H9 (cell line): Measurements from ENCODE around the gene TCEAL1. TPM values are rescaled to one million over a fixed set of nuclear protein-coding genes. Genes with fewer than 3 reads are reported as not detected.
A peak's percentile ranks its signal among the peaks of the same experiment; 100 is the strongest.

Source experiments
- DNase-seq: peaks from one replicate; pipeline ENCODE4 v3.0.0-alpha.2; 2017
- H2AFZ ChIP-seq: one replicate; pipeline ENCODE4 v1.6.1; 2013; ENCODE audit warnings: mild to moderate bottlenecking, low read length, control low read depth, moderate library complexity
- H2AK5ac ChIP-seq: 2 replicates; pipeline ENCODE4 v1.6.1; 2013; ENCODE audit warnings: low read length, control low read depth, mixed read lengths; ENCODE audit not compliant: insufficient read length
- H2BK120ac ChIP-seq: one replicate; pipeline ENCODE4 v1.6.1; 2013; ENCODE audit warnings: low read depth, mild to moderate bottlenecking, low read length, control low read depth, inconsistent platforms; ENCODE audit not compliant: poor library complexity, severe bottlenecking
- H2BK12ac ChIP-seq: 2 replicates; pipeline ENCODE4 v1.6.1; 2013; ENCODE audit warnings: low read length, control low read depth, mixed read lengths, low read depth; ENCODE audit not compliant: insufficient read length
- H2BK15ac ChIP-seq: 2 replicates; pipeline ENCODE4 v1.6.1; 2013; ENCODE audit warnings: low read depth, low read length, control low read depth
- H2BK20ac ChIP-seq: one replicate; pipeline ENCODE4 v1.6.1; 2013; ENCODE audit warnings: low read depth, mild to moderate bottlenecking, low read length, control low read depth, inconsistent platforms; ENCODE audit not compliant: poor library complexity, severe bottlenecking
- H2BK5ac ChIP-seq: 2 replicates; pipeline ENCODE4 v1.6.1; 2013; ENCODE audit warnings: low read length, control low read depth, mixed read lengths; ENCODE audit not compliant: insufficient read length
- H3K14ac ChIP-seq: 2 replicates; pipeline ENCODE4 v1.6.1; 2013; ENCODE audit warnings: low read length, control low read depth; ENCODE audit not compliant: insufficient read depth
- H3K18ac ChIP-seq: 2 replicates; pipeline ENCODE4 v1.6.1; 2013; ENCODE audit warnings: low read depth, mild to moderate bottlenecking, mixed read lengths, low read length, control low read depth; ENCODE audit not compliant: insufficient read length
- H3K23ac ChIP-seq: 2 replicates; pipeline ENCODE4 v1.6.1; 2013; ENCODE audit warnings: low read length, control low read depth, mixed read lengths, low read depth; ENCODE audit not compliant: insufficient read length
- H3K23me2 ChIP-seq: 2 replicates; pipeline ENCODE4 v1.6.1; 2013; ENCODE audit warnings: low read depth, mild to moderate bottlenecking, mixed read lengths, low read length, control low read depth; ENCODE audit not compliant: insufficient read length, poor library complexity, severe bottlenecking
- H3K27ac ChIP-seq: 2 replicates; pipeline ENCODE4 v1.5.1; 2013; ENCODE audit warnings: low read length, control low read depth, mixed read lengths, low read depth; ENCODE audit not compliant: insufficient read length
- H3K27me3 ChIP-seq: 2 replicates; pipeline ENCODE4 v1.6.1; 2013; ENCODE audit warnings: low read length, control low read depth, inconsistent platforms; ENCODE audit not compliant: insufficient read depth
- H3K4ac ChIP-seq: 2 replicates; pipeline ENCODE4 v1.6.1; 2013; ENCODE audit warnings: low read depth, mild to moderate bottlenecking, control low read depth, inconsistent platforms, low read length, moderate library complexity
- H3K4me1 ChIP-seq: 2 replicates; pipeline ENCODE4 v1.6.1; 2013; ENCODE audit warnings: low read length, control low read depth, inconsistent platforms; ENCODE audit not compliant: insufficient read depth
- H3K4me2 ChIP-seq: 2 replicates; pipeline ENCODE4 v1.6.1; 2013; ENCODE audit warnings: low read length, control low read depth, mixed read lengths; ENCODE audit not compliant: insufficient read length, insufficient read depth
- H3K56ac ChIP-seq: 2 replicates; pipeline ENCODE4 v1.6.1; 2013; ENCODE audit warnings: low read depth, mild to moderate bottlenecking, mixed read lengths, low read length, control low read depth; ENCODE audit not compliant: insufficient read length
- H3K79me1 ChIP-seq: 2 replicates; pipeline ENCODE4 v1.6.1; 2013; ENCODE audit warnings: low read depth, mild to moderate bottlenecking, moderate library complexity, low read length, control low read depth, inconsistent platforms; ENCODE audit not compliant: insufficient read depth, poor library complexity, severe bottlenecking
- H3K79me2 ChIP-seq: 2 replicates; pipeline ENCODE4 v1.6.1; 2013; ENCODE audit warnings: low read length, control low read depth, inconsistent platforms; ENCODE audit not compliant: insufficient read depth
- H3K9ac ChIP-seq: 2 replicates; pipeline ENCODE4 v1.6.1; 2013; ENCODE audit warnings: low read length, control low read depth, mixed read lengths; ENCODE audit not compliant: insufficient read length; ENCODE audit errors: extremely low read depth
- H3K9me3 ChIP-seq: one replicate; pipeline ENCODE4 v1.6.1; 2013; ENCODE audit warnings: low read depth, low read length, inconsistent platforms; ENCODE audit not compliant: control insufficient read depth
- H3T11ph ChIP-seq: one replicate; pipeline ENCODE4 v1.6.1; 2013; ENCODE audit warnings: mild to moderate bottlenecking, low read length, control low read depth, inconsistent platforms
- H4K20me1 ChIP-seq: one replicate; pipeline ENCODE4 v1.6.1; 2013; ENCODE audit not compliant: control insufficient read depth, insufficient read length, insufficient read depth
- H4K5ac ChIP-seq: 2 replicates; pipeline ENCODE4 v1.6.1; 2013; ENCODE audit warnings: low read depth, mild to moderate bottlenecking, mixed read lengths, low read length, control low read depth; ENCODE audit not compliant: insufficient read length
- H4K8ac ChIP-seq: replicated peaks from 2 replicates; pipeline ENCODE4 v1.6.1; 2013; ENCODE audit warnings: low read length, control low read depth, mixed read lengths, low read depth; ENCODE audit not compliant: insufficient read length
- H4K91ac ChIP-seq: 2 replicates; pipeline ENCODE4 v1.6.1; 2013; ENCODE audit warnings: low read depth, mild to moderate bottlenecking, moderate library complexity, mixed read lengths, low read length, control low read depth; ENCODE audit not compliant: insufficient read length
- H3K27ac Mint-ChIP-seq, 3 experiments: 2 replicates in 2 of 3; 3 replicates in 1 of 3; pipeline ENCODE4 v1.8.0; 2020 to 2021; ENCODE audit warnings: mixed read lengths in 3 of 3, mild to moderate bottlenecking in 1 of 3, moderate library complexity in 1 of 3
- H3K27me3 Mint-ChIP-seq: 2 replicates; pipeline ENCODE4 v1.8.0; 2021; ENCODE audit warnings: low read depth, mild to moderate bottlenecking, moderate library complexity, mixed read lengths
- H3K36me3 Mint-ChIP-seq, 3 experiments: 2 replicates in 2 of 3; 3 replicates in 1 of 3; pipeline ENCODE4 v1.8.0; 2020 to 2021; ENCODE audit warnings: low read depth in 3 of 3, mixed read lengths in 3 of 3; ENCODE audit not compliant: insufficient read depth in 1 of 3
- H3K4me1 Mint-ChIP-seq, 2 experiments: 2 replicates each; pipeline ENCODE4 v1.8.0; 2020; ENCODE audit warnings: mixed read lengths in 2 of 2
- H3K4me3 Mint-ChIP-seq, 2 experiments: 2 replicates in 1 of 2; 3 replicates in 1 of 2; pipeline ENCODE4 v1.8.0; 2020 to 2021; ENCODE audit warnings: mild to moderate bottlenecking in 2 of 2, mixed read lengths in 2 of 2, moderate library complexity in 1 of 2
- H3K9me3 Mint-ChIP-seq, 2 experiments: 2 replicates in 1 of 2; 3 replicates in 1 of 2; pipeline ENCODE4 v1.8.0; 2020; ENCODE audit warnings: mild to moderate bottlenecking in 2 of 2, mixed read lengths in 2 of 2, moderate library complexity in 1 of 2
- CTCF ChIP-seq: fragments of 200-600 bp; sonication (generic); conservative IDR thresholded peaks from 3 replicates; pipeline ENCODE4 v1.8.0; 2021; ENCODE audit warnings: antibody characterized with exemption, mild to moderate bottlenecking
- WGBS: extraction: QIAGEN DNeasy Blood & Tissue Kit; methylation state at CpG from one replicate; pipeline ENCODE4 v1.1.7; 2013; ENCODE audit warnings: missing lambda C conversion rate, low lambda C conversion rate, mixed read lengths; ENCODE audit not compliant: insufficient read length; ENCODE audit errors: extremely low coverage; 5-methylcytosine and 5-hydroxymethylcytosine counted together
- total RNA-seq: library from RNA; stranded (reverse); gene quantifications from 2 replicates; pipeline ENCODE4 v1.2.1, GENCODE V29; 2021

TCEAL1 gene
- total RNA-seq, 1 experiment from 2014 or later: 3.0 TPM

- no peaks in the 10 kb centered on the region for H3K23me2 ChIP-seq
- no peaks in the 10 kb centered on the region for H3K79me2 ChIP-seq
- H2BK120ac ChIP-seq: no peak overlapping the region
- H2BK5ac ChIP-seq: no peak overlapping the region
- H3K79me1 ChIP-seq: peaks cover 4% of the 10 kb centered on the region
- no peak overlapping the region for H4K8ac ChIP-seq
- Mint-ChIP-seq H3K4me1 (peaks cover 2 to 12% of the 10 kb centered on the region in 2 experiments; a peak in 1 of 4 replicates), H3K36me3 (peaks cover 11 to 44% (median 39%) of the 10 kb centered on the region in 3 experiments; a peak in 6 of 7 replicates), H3K9me3 (peaks cover 0 to 25% of the 10 kb centered on the region in 2 experiments; a peak in 2 of 5 replicates), H3K27ac (peak overlapping the region in 2 of 3 experiments; percentile 63 to 65; a peak in 3 of 7 replicates), H3K4me3 (no peak overlapping the region), H3K27me3 (no peaks in the 10 kb centered on the region)
- H3T11ph ChIP-seq: no peak overlapping the region
- no peaks in the 10 kb centered on the region for H3K4me1 ChIP-seq
- DNase-seq: no peak
- H3K4me2 ChIP-seq: no peak overlapping the region
- H3K27ac ChIP-seq: no peak overlapping the region
- H2BK15ac ChIP-seq: no peak overlapping the region
- no peak overlapping the region for H3K14ac ChIP-seq
- H3K23ac ChIP-seq: no peak overlapping the region
- no peaks in the 10 kb centered on the region for H4K20me1 ChIP-seq
- H3K4ac ChIP-seq: no peak overlapping the region
- H3K56ac ChIP-seq: no peak overlapping the region
- H2BK12ac ChIP-seq: no peak overlapping the region
- no peak overlapping the region for H4K5ac ChIP-seq
- H3K18ac ChIP-seq: no peak overlapping the region
- no peak overlapping the region for H4K91ac ChIP-seq
- H2AK5ac ChIP-seq: no peak overlapping the region
- no peak overlapping the region for H2AFZ ChIP-seq
- H3K27me3 ChIP-seq: no peaks in the 10 kb centered on the region
- no peak overlapping the region for H2BK20ac ChIP-seq
- peak; percentile 32; the same call in 2 of the 3 replicates for TF ChIP-seq CTCF
- H3K9ac ChIP-seq: no peak overlapping the region
- H3K9me3 ChIP-seq: no peaks in the 10 kb centered on the region
- WGBS: no CpG with 5 or more reads among the region's 8 CpGs
Measured at GRCh38 chrX:103674531-103675454, 46.0 kb downstream of the TCEAL1 start.
